SU-DHL-6 (cell line): ENCODE results near the gene CNOT6L.

ENCODE experiments used
- H2AFZ ChIP-seq: fragments of 200-600 bp; sonication (generic); 2 replicates; pipeline ENCODE4 v1.6.1; 2014; ENCODE audit warnings: low read depth, mild to moderate bottlenecking, moderate library complexity, mixed read lengths, antibody characterized with exemption, low read length; ENCODE audit not compliant: severe bottlenecking
- H3F3A ChIP-seq: fragments of 200-600 bp; shearing (Covaris generic); 2 replicates; pipeline ENCODE4 v1.6.0; 2016; ENCODE audit warnings: antibody characterized with exemption, mild to moderate bottlenecking; ENCODE audit not compliant: insufficient read depth
- H3K27ac ChIP-seq: fragments of 200-600 bp; sonication (generic); 2 replicates; pipeline ENCODE4 v1.5.1; 2016; ENCODE audit warnings: low read depth, mild to moderate bottlenecking, low read length, moderate library complexity, mixed read lengths
- H3K27me3 ChIP-seq: fragments of 200-600 bp; sonication (generic), shearing (Covaris generic); 2 replicates; pipeline ENCODE4 v1.6.0; 2014; ENCODE audit warnings: mild to moderate bottlenecking, low read length
- H3K36me3 ChIP-seq: fragments of 200-600 bp; sonication (generic); 2 replicates; pipeline ENCODE4 v1.6.1; 2014; ENCODE audit warnings: mild to moderate bottlenecking, low read length, mixed read lengths
- H3K4me2 ChIP-seq: fragments of 300-600, 200-600 bp; shearing (Covaris generic), sonication (generic); 2 replicates; pipeline ENCODE4 v1.6.0; 2014; ENCODE audit warnings: low read length, low read depth, mild to moderate bottlenecking; ENCODE audit not compliant: poor library complexity, severe bottlenecking
- H3K4me3 ChIP-seq: fragments of 200-600 bp; sonication (generic); 2 replicates; pipeline ENCODE4 v1.5.1; 2014; ENCODE audit warnings: antibody characterized with exemption, low read length, mild to moderate bottlenecking, mixed read lengths; ENCODE audit not compliant: insufficient read depth, poor library complexity, severe bottlenecking
- H3K79me2 ChIP-seq: fragments of 200-600 bp; sonication (generic); 2 replicates; pipeline ENCODE4 v1.6.1; 2014; ENCODE audit warnings: mild to moderate bottlenecking, low read length, moderate library complexity; ENCODE audit not compliant: insufficient read depth
- H3K9ac ChIP-seq: fragments of 200-600 bp; sonication (generic); 2 replicates; pipeline ENCODE4 v1.7.0; 2014; ENCODE audit warnings: mild to moderate bottlenecking, low read length
- H3K9me2 ChIP-seq: fragments of 200-600 bp; sonication (generic); replicated peaks from 2 replicates; pipeline ENCODE4 v1.6.1; 2014; ENCODE audit warnings: low read length; ENCODE audit not compliant: insufficient read depth
- H3K9me3 ChIP-seq: fragments of 200-600 bp; sonication (generic); 2 replicates; pipeline ENCODE4 v1.6.1; 2014; ENCODE audit warnings: low read length, mixed read lengths; ENCODE audit not compliant: insufficient read depth
- H4K20me1 ChIP-seq: fragments of 200-600 bp; sonication (generic); 2 replicates; pipeline ENCODE4 v1.6.1; 2014; ENCODE audit warnings: low read depth, mild to moderate bottlenecking, antibody characterized with exemption, low read length, moderate library complexity, mixed read lengths
- CTCF ChIP-seq: fragments of 200-600 bp; sonication (generic); IDR thresholded peaks from one replicate; pipeline ENCODE4 v1.5.1; 2017; ENCODE audit warnings: antibody characterized with exemption, mild to moderate bottlenecking, low read length, moderate library complexity; ENCODE audit not compliant: insufficient read depth, poor library complexity, severe bottlenecking
- EZH2phosphoT487 ChIP-seq: fragments of 200-600 bp; sonication (generic), shearing (Covaris generic); conservative IDR thresholded peaks from 2 replicates; pipeline ENCODE4 v1.6.1; 2018; ENCODE audit warnings: mild to moderate bottlenecking, antibody characterized with exemption, low read length, moderate library complexity, mixed read lengths

Gene CNOT6L

GRCh38 chr4:77701121-77701520, 118.0 kb downstream of the CNOT6L start:
- Histone ChIP-seq H3K9ac (no peak overlapping the region), H3K36me3 (no peaks in the 10 kb centered on the region), H3K9me2 (no peaks in the 10 kb centered on the region), H3K79me2 (no peaks in the 10 kb centered on the region), H2AFZ (no peak overlapping the region), H3K9me3 (no peaks in the 10 kb centered on the region), H3K27ac (no peak overlapping the region), H3F3A (no peaks in the 10 kb centered on the region), H3K27me3 (no peaks in the 10 kb centered on the region), H3K4me3 (no peak overlapping the region), H4K20me1 (no peaks in the 10 kb centered on the region), H3K4me2 (no peak overlapping the region)
- TF ChIP-seq EZH2phosphoT487 (no peak), CTCF (no peak)

GRCh38 chr4:77699731-77700210, 119.4 kb downstream of the CNOT6L start:
- TF ChIP-seq CTCF (no peak), EZH2phosphoT487 (no peak)
- Histone ChIP-seq H3K27ac (no peak overlapping the region), H3K4me3 (no peak overlapping the region), H3K79me2 (no peaks in the 10 kb centered on the region), H3K9me3 (no peaks in the 10 kb centered on the region), H4K20me1 (no peaks in the 10 kb centered on the region), H2AFZ (no peak overlapping the region), H3K27me3 (no peaks in the 10 kb centered on the region), H3K36me3 (no peaks in the 10 kb centered on the region), H3K9me2 (no peaks in the 10 kb centered on the region), H3K9ac (no peak overlapping the region), H3F3A (no peaks in the 10 kb centered on the region), H3K4me2 (no peak overlapping the region)

- Histone ChIP-seq H3K9ac (no peak overlapping the region), H3K4me3 (no peak overlapping the region), H3K4me2 (no peak overlapping the region), H3K79me2 (no peaks in the 10 kb centered on the region), H3K27me3 (no peaks in the 10 kb centered on the region), H3K36me3 (no peaks in the 10 kb centered on the region), H2AFZ (no peak overlapping the region), H3K9me3 (no peaks in the 10 kb centered on the region), H3F3A (no peaks in the 10 kb centered on the region), H3K9me2 (no peaks in the 10 kb centered on the region), H4K20me1 (no peaks in the 10 kb centered on the region), H3K27ac (no peak overlapping the region)
- no peak for TF ChIP-seq EZH2phosphoT487
- TF ChIP-seq CTCF: no peak
Observed at GRCh38 chr4:77697860-77698590, 121.1 kb downstream of the CNOT6L start.
